GM10248 (cell line): ENCODE results near the gene KRTAP12-3.
"Not testable (repeated sequence)": the region's sequence is repeated elsewhere in the genome, so short reads cannot be mapped to it uniquely, and the experiment has no call there.

Experiments
- CTCF ChIA-PET: fragments of 300-600 bp; sonication (Branson Sonifier 250); formaldehyde crosslinking; extraction: SDS; loops from one replicate; lab custom pipeline; 2021; ENCODE audit warnings: antibody characterized with exemption; lab: Yijun Ruan, JAX
- POLR2A ChIA-PET: fragments of 350-650 bp; sonication (Branson Sonifier 250); formaldehyde crosslinking; extraction: SDS; loops from one replicate; lab custom pipeline; 2020; ENCODE audit warnings: antibody characterized with exemption; lab: Yijun Ruan, JAX
- DNase-seq: peaks from one replicate; pipeline ENCODE4 v3.0.0; 2012; ENCODE audit errors: extremely low spot score
- TF ChIP-seq, protein P1 (sequence below): IDR thresholded peaks from 2 replicates; pipeline ENCODE4 v1.5.1; 2012; ENCODE audit warnings: mild to moderate bottlenecking, low read depth; ENCODE audit errors: extremely low read depth, missing control alignments, control extremely low read depth

The KRTAP12-3 gene

GRCh38 chr21:44636209-44637017 is 21.3 kb upstream of the KRTAP12-3 start:
- TF ChIP-seq, protein P1, sequence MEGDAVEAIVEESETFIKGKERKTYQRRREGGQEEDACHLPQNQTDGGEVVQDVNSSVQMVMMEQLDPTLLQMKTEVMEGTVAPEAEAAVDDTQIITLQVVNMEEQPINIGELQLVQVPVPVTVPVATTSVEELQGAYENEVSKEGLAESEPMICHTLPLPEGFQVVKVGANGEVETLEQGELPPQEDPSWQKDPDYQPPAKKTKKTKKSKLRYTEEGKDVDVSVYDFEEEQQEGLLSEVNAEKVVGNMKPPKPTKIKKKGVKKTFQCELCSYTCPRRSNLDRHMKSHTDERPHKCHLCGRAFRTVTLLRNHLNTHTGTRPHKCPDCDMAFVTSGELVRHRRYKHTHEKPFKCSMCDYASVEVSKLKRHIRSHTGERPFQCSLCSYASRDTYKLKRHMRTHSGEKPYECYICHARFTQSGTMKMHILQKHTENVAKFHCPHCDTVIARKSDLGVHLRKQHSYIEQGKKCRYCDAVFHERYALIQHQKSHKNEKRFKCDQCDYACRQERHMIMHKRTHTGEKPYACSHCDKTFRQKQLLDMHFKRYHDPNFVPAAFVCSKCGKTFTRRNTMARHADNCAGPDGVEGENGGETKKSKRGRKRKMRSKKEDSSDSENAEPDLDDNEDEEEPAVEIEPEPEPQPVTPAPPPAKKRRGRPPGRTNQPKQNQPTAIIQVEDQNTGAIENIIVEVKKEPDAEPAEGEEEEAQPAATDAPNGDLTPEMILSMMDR: no peak
- CTCF ChIA-PET: no interaction called here

DNA sequence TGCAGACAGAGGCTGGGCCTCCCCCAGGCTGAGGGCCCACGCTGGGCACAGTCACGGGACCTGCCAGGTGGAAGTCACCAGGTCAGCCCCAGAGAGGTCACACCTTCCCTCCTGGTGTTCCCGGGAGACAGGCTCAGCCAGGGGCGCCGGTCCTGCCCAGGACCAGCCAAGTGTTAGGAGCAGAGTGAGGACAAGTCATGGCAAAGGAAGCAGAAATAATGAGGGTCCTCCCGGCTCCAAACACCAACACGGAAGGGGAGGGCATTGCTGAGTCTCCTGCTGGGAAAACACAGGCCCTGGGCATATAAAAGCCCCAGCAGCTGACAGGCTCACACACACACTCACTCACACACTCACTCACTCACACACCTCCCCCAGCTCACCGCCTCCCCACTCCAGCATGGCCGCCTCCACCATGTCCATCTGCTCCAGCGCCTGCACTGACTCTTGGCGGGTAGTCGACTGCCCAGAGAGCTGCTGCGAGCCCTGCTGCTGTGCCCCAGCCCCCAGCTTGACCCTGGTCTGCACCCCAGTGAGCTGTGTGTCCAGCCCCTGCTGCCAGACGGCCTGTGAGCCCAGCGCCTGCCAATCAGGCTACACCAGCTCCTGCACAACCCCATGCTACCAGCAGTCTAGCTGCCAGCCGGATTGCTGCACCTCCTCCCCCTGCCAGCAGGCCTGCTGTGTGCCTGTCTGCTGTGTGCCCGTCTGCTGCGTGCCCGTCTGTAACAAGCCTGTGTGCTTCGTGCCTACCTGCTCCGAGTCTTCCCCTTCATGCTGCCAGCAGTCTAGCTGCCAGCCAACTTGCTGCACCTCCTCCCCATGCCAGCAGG is 20.5 kb upstream of the KRTAP12-3 start, which contains the start of gene KRTAP10-10:
KRTAP10-10 (plus strand) TSS at position 339 of the 833 bp plus-strand sequence; CDS start at position 401, 62 bp downstream.
- DNase-seq: no peak
- ChIA-PET CTCF (no interaction called here), POLR2A (no interaction called here)
- TF ChIP-seq, protein P1: no peak

More at GRCh38 chr21:44636209-44637017, 21.3 kb upstream of the KRTAP12-3 start:
- no peak for DNase-seq
- POLR2A ChIA-PET: no interaction called here

DNA sequence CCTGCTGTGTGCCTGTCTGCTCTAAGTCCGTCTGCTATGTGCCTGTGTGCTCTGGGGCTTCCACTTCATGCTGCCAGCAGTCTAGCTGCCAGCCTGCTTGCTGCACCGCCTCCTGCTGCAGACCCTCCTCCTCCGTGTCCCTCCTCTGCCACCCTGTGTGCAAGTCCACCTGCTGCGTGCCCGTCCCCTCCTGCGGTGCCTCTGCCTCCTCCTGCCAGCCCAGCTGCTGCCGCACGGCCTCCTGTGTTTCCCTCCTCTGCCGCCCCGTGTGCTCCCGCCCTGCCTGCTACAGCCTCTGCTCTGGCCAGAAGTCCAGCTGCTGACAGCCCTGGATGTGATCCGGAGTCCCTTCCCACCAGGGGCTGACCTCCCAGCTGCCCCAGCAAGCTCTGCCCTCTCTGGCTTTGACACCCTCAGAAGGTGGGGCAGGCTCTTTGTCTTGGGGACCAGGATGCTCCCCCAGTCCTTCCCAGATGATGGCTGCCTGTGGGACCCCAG is 19.8 kb upstream of the KRTAP12-3 start:
- CTCF ChIA-PET, POLR2A ChIA-PET, DNase-seq: not testable (repeated sequence)

- POLR2A ChIA-PET, CTCF ChIA-PET, DNase-seq: not testable (repeated sequence)
These were observed 19.0 kb upstream of the KRTAP12-3 start for GRCh38 chr21:44638506-44639330.

GRCh38 chr21:44639331-44639655 is 18.4 kb upstream of the KRTAP12-3 start:
- ChIA-PET CTCF (no interaction called here), POLR2A (no interaction called here)
- TF ChIP-seq, protein P1: no peak
- no peak for DNase-seq

DNA sequence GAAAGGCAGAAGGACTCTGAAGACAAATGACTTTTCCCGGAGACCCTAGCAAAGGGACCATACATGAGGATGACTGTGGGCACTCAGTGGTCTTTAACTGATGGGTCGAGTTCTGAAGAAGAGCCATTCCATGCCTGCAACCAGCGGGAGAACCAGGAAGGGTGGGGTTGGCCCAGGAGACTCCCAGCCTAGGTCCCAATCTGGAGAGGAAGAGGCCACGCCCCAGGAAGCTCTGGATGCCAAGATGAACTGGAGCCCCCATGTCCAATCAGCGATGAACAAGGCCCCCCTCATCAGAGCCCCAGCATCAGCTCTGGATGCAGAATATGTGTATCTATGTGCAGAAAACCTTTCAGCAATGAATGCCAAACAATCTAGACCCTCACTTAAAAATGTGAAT is 17.0 kb upstream of the KRTAP12-3 start:
- TF ChIP-seq, protein P1: no peak
- ChIA-PET POLR2A (no interaction called here), CTCF (no interaction called here)
- no peak for DNase-seq

DNA sequence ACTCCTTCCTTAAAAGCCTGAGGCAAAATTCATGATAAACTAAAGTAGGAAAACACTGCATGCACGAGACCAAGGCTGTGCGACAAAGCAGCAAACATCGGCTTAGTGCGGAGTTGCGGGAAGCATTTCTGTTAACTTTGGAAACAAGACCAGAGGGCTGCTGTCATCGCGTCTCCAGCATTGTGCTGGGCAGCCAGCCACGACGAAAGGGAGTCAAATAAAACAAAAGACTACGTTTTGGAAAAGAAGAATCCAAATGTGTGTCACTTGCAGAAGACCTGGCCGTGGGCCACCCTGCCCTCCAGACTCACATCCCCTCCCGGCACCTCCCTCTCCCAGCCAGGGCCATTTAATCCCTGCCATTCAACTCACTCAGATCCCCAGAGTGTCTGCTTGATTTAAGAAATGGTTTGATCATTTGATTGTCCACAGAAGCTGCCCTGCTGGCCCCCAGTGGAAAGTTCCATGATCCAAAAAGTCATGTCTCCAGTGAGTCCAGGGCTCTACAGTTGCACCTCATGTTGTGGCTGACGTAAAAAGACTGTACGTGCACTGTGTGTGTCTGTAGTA is 13.9 kb upstream of the KRTAP12-3 start:
- TF ChIP-seq, protein P1: no peak
- no peak for DNase-seq
- POLR2A ChIA-PET: no interaction called here
- CTCF ChIA-PET: no interaction called here
